Measurements from ENCODE around the gene WFIKKN2.
"Not testable (repeated sequence)": the region's sequence is repeated elsewhere in the genome, so short reads cannot be mapped to it uniquely, and the experiment has no call there.

Gene WFIKKN2

DNA sequence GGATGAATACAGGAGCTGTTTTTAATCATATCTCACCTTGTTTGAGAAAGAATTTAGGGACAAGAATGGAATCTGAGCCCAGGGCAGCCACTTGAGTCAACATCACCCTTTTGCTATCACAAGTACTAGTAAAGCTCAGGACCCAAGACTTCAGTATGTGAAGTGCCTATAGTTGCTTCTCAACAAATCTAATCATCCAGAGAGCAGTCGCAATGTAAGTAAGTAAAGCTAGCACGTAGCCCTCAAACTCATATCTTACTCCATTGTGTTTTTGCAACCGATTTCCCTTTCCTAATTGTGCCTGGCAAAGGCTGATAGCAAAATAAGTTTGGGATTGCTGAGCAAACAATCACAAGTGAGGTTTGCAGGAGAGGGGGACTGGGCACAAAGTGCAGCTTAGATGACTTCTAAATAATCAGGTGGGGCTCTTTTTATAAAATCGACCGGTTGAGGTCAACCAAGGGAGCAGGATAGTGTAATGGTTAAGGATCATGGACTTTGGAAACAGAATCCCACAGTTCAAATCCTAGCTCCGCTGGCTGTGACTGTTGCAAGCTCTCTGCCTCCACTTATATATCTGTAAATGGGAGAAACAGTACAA, 17.7 kb downstream of the WFIKKN2 start:
- peak overlapping the region; percentile 41 for H3K27ac ChIP-seq (ENCODE audit: low read depth, low read length)
- no peaks in the 10 kb centered on the region for H3K27me3 ChIP-seq (ENCODE audit: control insufficient read depth in 1 of 2, insufficient read depth in 2 of 2, low read length in 2 of 2)
- H3K4me3 ChIP-seq (ENCODE audit: low read depth in 1 of 2, low read length in 2 of 2) = no peak overlapping the region
- H3K9ac ChIP-seq (ENCODE audit: low read depth in 1 of 2, low read length in 2 of 2) = peak overlapping the region; percentile 71
- H3K36me3 ChIP-seq (ENCODE audit: control insufficient read depth in 1 of 2, insufficient read depth in 2 of 2, low read length in 2 of 2) = no peaks in the 10 kb centered on the region
- H3K4me1 ChIP-seq (ENCODE audit: control insufficient read depth in 1 of 2, insufficient read depth in 2 of 2, low read length in 2 of 2) = peaks cover 17 to 33% of the 10 kb centered on the region in 2 donors
- H3K9me3 ChIP-seq (ENCODE audit: control insufficient read depth in 1 of 2, low read length in 2 of 2) = no peaks in the 10 kb centered on the region

DNA sequence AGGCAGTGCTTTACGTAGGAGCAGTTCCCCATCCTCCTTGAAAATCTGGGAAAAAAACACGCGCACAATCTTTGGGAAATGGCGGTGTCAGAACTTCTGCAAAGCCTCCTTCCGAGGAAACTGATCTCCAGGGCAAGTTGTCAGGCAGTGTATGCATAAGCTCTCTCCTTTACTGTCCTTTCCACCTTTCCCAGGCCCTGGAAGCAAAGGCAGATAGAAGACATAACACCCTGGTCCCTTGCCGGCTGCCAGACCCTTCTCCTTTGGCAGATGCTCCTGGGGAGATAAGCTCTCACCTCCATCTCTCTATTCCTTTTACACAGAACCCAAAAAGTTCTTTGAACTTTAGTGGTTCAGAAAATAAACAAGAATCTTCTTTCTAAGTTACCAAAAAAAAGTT, 18.4 kb downstream of the WFIKKN2 start:
- Histone ChIP-seq H3K9me3 (ENCODE audit: control insufficient read depth in 1 of 2, low read length in 2 of 2) (no peaks in the 10 kb centered on the region), H3K4me1 (ENCODE audit: control insufficient read depth in 1 of 2, insufficient read depth in 2 of 2, low read length in 2 of 2) (peaks cover 17 to 34% of the 10 kb centered on the region in 2 donors), H3K27ac (ENCODE audit: low read depth, low read length) (no peak overlapping the region), H3K9ac (ENCODE audit: low read depth in 1 of 2, low read length in 2 of 2) (no peak overlapping the region), H3K27me3 (ENCODE audit: control insufficient read depth in 1 of 2, insufficient read depth in 2 of 2, low read length in 2 of 2) (no peaks in the 10 kb centered on the region), H3K36me3 (ENCODE audit: control insufficient read depth in 1 of 2, insufficient read depth in 2 of 2, low read length in 2 of 2) (no peaks in the 10 kb centered on the region), H3K4me3 (ENCODE audit: low read depth in 1 of 2, low read length in 2 of 2) (no peak overlapping the region)

DNA sequence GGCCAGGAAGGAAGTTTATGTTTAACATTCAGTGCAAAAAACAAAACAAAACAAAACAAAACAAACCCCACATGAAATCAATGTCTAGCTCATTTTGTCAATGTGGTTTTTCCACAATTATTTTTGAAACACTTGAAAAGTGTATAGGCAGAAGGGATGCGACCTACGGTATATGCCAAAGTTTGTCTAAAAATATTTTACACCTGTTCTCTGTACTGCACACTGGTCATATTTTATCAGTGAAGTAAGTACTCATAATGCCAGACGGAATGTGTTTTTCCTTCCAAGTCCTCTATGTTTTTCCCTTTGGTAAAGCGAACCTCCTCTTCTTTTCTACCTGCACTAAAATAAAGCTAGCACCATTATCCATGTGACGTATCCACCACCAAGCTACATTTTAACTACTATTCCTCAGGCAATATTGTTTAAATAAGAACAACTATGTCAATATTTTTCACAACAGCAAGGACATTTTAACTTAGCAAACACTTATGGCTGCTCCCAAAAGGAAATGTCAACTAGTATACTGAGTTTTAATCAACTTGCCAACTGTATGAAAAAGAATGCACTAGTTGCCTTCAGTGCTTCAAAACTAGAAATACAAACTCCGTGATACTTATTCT, 20.4 kb downstream of the WFIKKN2 start:
- no peaks in the 10 kb centered on the region for H3K9me3 ChIP-seq (ENCODE audit: control insufficient read depth in 1 of 2, low read length in 2 of 2)
- H3K27ac ChIP-seq (ENCODE audit: low read depth, low read length) = no peak overlapping the region
- H3K27me3 ChIP-seq (ENCODE audit: control insufficient read depth in 1 of 2, insufficient read depth in 2 of 2, low read length in 2 of 2) = no peaks in the 10 kb centered on the region
- H3K36me3 ChIP-seq (ENCODE audit: control insufficient read depth in 1 of 2, insufficient read depth in 2 of 2, low read length in 2 of 2) = peaks cover 0 to 1% of the 10 kb centered on the region in 2 donors
- no peak overlapping the region for H3K4me3 ChIP-seq (ENCODE audit: low read depth in 1 of 2, low read length in 2 of 2)
- H3K9ac ChIP-seq (ENCODE audit: low read depth in 1 of 2, low read length in 2 of 2) = no peak overlapping the region
- H3K4me1 ChIP-seq (ENCODE audit: control insufficient read depth in 1 of 2, insufficient read depth in 2 of 2, low read length in 2 of 2) = peaks cover 17 to 31% of the 10 kb centered on the region in 2 donors

DNA sequence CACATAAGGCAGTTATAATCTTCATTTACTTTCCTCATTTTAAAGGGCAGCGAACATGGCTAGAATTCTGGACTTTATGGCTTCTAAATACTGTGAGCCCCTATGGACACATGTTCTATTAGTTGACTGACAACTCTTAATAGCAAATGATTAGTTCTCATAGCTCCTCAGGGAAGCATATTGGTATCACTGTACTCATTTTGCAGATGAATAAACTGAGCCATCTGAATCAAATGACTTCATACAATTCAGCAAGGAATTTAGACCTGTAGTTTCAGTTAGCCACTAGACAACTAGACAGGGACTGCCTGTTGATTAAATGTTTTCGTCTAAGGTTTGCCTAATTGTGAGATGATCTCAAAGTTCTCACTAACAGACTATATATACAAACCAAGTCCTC, 21.0 kb downstream of the WFIKKN2 start:
- Histone ChIP-seq H3K4me3 (ENCODE audit: low read depth in 1 of 2, low read length in 2 of 2) (no peak overlapping the region), H3K27me3 (ENCODE audit: control insufficient read depth in 1 of 2, insufficient read depth in 2 of 2, low read length in 2 of 2) (no peaks in the 10 kb centered on the region), H3K4me1 (ENCODE audit: control insufficient read depth in 1 of 2, insufficient read depth in 2 of 2, low read length in 2 of 2) (peaks cover 17 to 28% of the 10 kb centered on the region in 2 donors), H3K36me3 (ENCODE audit: control insufficient read depth in 1 of 2, insufficient read depth in 2 of 2, low read length in 2 of 2) (peaks cover 0 to 5% of the 10 kb centered on the region in 2 donors), H3K9me3 (ENCODE audit: control insufficient read depth in 1 of 2, low read length in 2 of 2) (no peaks in the 10 kb centered on the region), H3K27ac (ENCODE audit: low read depth, low read length) (no peak overlapping the region), H3K9ac (ENCODE audit: low read depth in 1 of 2, low read length in 2 of 2) (no peak overlapping the region)

DNA sequence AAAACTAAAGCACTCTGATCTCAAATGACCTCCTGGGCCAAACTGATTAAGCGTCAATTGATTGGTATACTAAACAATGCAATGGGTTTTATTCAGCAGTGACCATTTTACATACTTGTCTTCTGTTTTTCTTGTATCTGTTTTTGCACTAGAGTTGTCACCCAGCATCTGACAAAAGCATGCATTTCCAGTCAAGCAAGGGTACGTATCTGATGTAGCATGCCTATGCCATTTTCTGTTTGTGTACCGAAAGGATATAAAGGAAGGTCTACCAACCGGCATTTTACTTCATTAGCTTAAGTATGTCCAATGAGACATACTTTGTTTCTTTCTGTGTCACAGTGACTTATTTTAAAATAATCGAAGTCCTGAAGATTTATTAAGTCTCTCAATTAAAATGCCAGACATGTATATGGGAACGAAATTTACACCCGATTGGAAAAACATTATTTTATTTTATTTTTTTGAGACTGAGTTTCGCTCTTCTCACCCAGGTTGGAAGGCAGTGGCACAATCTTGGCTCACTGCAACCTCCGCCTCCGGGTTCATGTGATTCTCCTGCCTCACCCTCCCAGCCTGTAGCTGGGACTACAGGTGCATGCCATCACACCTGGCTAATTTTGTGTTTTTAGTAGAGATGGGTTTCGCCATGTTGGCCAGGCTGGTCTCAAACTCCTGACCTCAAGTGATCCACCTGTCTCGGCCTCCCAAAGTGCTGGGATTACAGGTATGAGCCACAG, 23.3 kb downstream of the WFIKKN2 start:
- Histone ChIP-seq H3K4me3 (ENCODE audit: low read depth in 1 of 2, low read length in 2 of 2) (no peak overlapping the region), H3K27ac (ENCODE audit: low read depth, low read length) (no peak overlapping the region), H3K4me1 (ENCODE audit: control insufficient read depth in 1 of 2, insufficient read depth in 2 of 2, low read length in 2 of 2) (peaks cover 10 to 24% of the 10 kb centered on the region in 2 donors), H3K27me3 (ENCODE audit: control insufficient read depth in 1 of 2, insufficient read depth in 2 of 2, low read length in 2 of 2) (no peaks in the 10 kb centered on the region), H3K9ac (ENCODE audit: low read depth in 1 of 2, low read length in 2 of 2) (no peak overlapping the region), H3K9me3 (ENCODE audit: control insufficient read depth in 1 of 2, low read length in 2 of 2) (no peaks in the 10 kb centered on the region), H3K36me3 (ENCODE audit: control insufficient read depth in 1 of 2, insufficient read depth in 2 of 2, low read length in 2 of 2) (peaks cover 15 to 19% of the 10 kb centered on the region in 2 donors)

DNA sequence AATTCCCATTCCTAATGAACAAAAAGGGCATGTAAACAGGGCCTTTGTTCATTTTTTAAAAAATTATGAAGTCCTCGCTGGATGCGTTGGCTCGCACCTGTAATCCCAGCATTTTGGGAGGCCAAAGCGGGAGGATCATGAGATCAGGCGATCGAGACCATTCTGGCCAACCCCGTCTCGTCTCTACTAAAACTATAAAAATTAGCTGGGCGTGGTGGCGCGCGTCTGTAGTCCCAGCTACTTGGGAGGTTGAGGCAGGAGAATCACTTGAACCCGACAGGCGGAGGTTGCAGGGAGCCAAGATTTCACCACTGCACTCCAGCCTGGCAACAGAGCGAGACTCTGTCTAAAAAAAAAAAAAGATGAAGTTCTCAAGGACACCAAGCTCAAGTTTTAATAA, 24.3 kb downstream of the WFIKKN2 start:
- H3K27ac ChIP-seq (ENCODE audit: low read depth, low read length); H3K9me3 ChIP-seq (ENCODE audit: control insufficient read depth in 1 of 2, low read length in 2 of 2); H3K4me3 ChIP-seq (ENCODE audit: low read depth in 1 of 2, low read length in 2 of 2); H3K9ac ChIP-seq (ENCODE audit: low read depth in 1 of 2, low read length in 2 of 2); H3K27me3 ChIP-seq (ENCODE audit: control insufficient read depth in 1 of 2, insufficient read depth in 2 of 2, low read length in 2 of 2): not testable (repeated sequence)
- Histone ChIP-seq H3K4me1 (ENCODE audit: control insufficient read depth in 1 of 2, insufficient read depth in 2 of 2, low read length in 2 of 2) (peaks cover 10 to 22% of the 10 kb centered on the region in 2 donors), H3K36me3 (ENCODE audit: control insufficient read depth in 1 of 2, insufficient read depth in 2 of 2, low read length in 2 of 2) (peaks cover 17 to 19% of the 10 kb centered on the region in 2 donors)

DNA sequence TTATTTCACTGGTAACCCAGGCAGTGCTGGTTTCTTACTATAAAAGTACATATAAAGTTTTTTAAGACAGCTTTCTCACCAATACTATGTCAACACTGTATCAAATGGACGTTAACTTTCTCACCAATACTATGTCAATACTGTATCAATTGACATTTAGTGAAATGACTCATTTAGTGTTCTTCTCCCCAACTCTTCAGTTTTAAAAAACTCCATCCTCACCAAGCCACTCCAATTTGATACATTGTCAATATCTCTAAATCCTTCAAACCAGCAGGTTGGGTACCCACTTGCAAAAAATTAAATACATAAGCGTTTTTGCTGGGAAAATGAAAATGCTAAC, 25.9 kb downstream of the WFIKKN2 start:
- Histone ChIP-seq H3K4me3 (ENCODE audit: low read depth in 1 of 2, low read length in 2 of 2) (no peak overlapping the region), H3K9me3 (ENCODE audit: control insufficient read depth in 1 of 2, low read length in 2 of 2) (no peaks in the 10 kb centered on the region), H3K4me1 (ENCODE audit: control insufficient read depth in 1 of 2, insufficient read depth in 2 of 2, low read length in 2 of 2) (peaks cover 10 to 22% of the 10 kb centered on the region in 2 donors), H3K9ac (ENCODE audit: low read depth in 1 of 2, low read length in 2 of 2) (no peak overlapping the region), H3K36me3 (ENCODE audit: control insufficient read depth in 1 of 2, insufficient read depth in 2 of 2, low read length in 2 of 2) (peaks cover 17 to 19% of the 10 kb centered on the region in 2 donors), H3K27me3 (ENCODE audit: control insufficient read depth in 1 of 2, insufficient read depth in 2 of 2, low read length in 2 of 2) (no peaks in the 10 kb centered on the region), H3K27ac (ENCODE audit: low read depth, low read length) (no peak overlapping the region)

DNA sequence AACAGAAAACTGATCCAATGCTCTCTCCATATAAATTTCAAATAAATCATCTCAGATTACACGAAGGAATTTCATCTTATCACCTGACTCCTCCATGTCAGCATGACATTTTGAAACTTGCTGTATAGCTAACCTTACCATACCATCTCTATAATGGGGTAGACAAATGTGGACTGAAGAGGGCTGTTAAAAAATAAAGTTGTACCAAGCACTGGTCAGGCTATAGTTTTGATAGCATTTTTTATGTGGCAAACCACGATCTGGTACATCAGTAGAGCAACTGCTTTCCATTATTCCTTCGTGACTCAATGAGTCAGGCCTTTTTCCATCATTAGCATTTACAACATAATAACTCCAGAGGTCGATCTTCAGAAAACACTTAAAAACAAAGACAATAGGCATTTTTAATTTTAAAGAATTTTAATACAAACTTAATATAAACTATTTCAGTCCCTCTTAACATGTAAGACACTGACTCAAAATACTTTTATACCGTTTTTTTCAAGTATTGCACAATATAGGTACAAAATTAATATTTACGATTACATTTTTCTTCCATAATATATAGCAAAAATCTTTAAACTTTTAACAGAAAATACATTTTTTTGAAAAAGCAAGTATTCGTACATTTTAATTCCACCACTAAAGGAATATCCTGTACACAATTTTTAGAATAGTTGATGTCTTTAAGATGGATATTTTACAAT, 26.6 kb downstream of the WFIKKN2 start:
- Histone ChIP-seq H3K4me3 (ENCODE audit: low read depth in 1 of 2, low read length in 2 of 2) (peak overlapping the region in 1 of 2 donors; percentile 47), H3K4me1 (ENCODE audit: control insufficient read depth in 1 of 2, insufficient read depth in 2 of 2, low read length in 2 of 2) (peaks cover 10 to 22% of the 10 kb centered on the region in 2 donors), H3K9ac (ENCODE audit: low read depth in 1 of 2, low read length in 2 of 2) (no peak overlapping the region)

DNA sequence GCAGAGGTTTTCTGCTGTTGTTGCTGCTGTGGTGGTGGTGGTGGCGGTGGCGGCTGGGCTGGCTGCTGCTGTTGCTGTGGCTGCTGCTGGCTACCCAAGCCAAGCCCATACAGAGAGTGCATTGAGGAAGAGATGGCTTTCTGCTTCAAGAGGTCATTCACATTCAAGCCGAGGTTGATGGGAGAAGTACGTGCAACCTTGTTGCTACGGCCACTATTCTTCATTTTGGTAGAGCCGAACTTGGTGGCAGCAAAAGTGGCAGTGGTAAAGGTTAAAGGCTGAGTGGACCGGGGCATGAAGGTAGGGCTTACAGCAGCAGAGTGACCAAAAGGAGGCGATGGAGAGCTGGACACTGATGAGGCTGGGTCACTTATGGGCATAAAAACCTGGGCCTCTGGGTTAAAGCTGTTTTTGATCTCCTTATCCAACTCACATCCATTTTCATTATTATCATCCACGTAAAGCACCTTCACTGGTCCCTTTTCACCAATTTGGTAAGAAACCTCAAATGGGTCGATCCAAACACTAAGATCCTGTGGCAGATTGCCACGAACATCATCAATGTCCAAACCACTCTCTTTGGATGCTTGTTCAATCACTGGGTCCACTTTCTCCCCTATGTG, 27.9 kb downstream of the WFIKKN2 start:
- Histone ChIP-seq H3K27ac (ENCODE audit: low read depth, low read length) (peak overlapping the region; percentile 36), H3K9me3 (ENCODE audit: control insufficient read depth in 1 of 2, low read length in 2 of 2) (no peaks in the 10 kb centered on the region), H3K4me1 (ENCODE audit: control insufficient read depth in 1 of 2, insufficient read depth in 2 of 2, low read length in 2 of 2) (peaks cover 10 to 18% of the 10 kb centered on the region in 2 donors), H3K36me3 (ENCODE audit: control insufficient read depth in 1 of 2, insufficient read depth in 2 of 2, low read length in 2 of 2) (peaks cover 17 to 19% of the 10 kb centered on the region in 2 donors), H3K9ac (ENCODE audit: low read depth in 1 of 2, low read length in 2 of 2) (peak overlapping the region; percentile 51 to 99), H3K4me3 (ENCODE audit: low read depth in 1 of 2, low read length in 2 of 2) (peak overlapping the region; percentile 70 to 91), H3K27me3 (ENCODE audit: control insufficient read depth in 1 of 2, insufficient read depth in 2 of 2, low read length in 2 of 2) (no peaks in the 10 kb centered on the region)

More for the DNA sequence above, 26.6 kb downstream of the WFIKKN2 start:
- Histone ChIP-seq H3K9me3 (ENCODE audit: control insufficient read depth in 1 of 2, low read length in 2 of 2) (no peaks in the 10 kb centered on the region), H3K27me3 (ENCODE audit: control insufficient read depth in 1 of 2, insufficient read depth in 2 of 2, low read length in 2 of 2) (no peaks in the 10 kb centered on the region), H3K27ac (ENCODE audit: low read depth, low read length) (no peak overlapping the region), H3K36me3 (ENCODE audit: control insufficient read depth in 1 of 2, insufficient read depth in 2 of 2, low read length in 2 of 2) (peaks cover 17 to 19% of the 10 kb centered on the region in 2 donors)
